OCI-LY7 (cell line): Measurements from ENCODE around the gene DLGAP1.
"Not testable (repeated sequence)": the region's sequence is repeated elsewhere in the genome, so short reads cannot be mapped to it uniquely, and the experiment has no call there.

Experiments used
- CTCF ChIP-seq: fragments of 200-600 bp; sonication (generic); conservative IDR thresholded peaks from 2 replicates; pipeline ENCODE4 v1.5.1; 2014; ENCODE audit warnings: mild to moderate bottlenecking, antibody characterized with exemption, low read length, moderate library complexity, mixed read lengths
- EZH2phosphoT487 ChIP-seq: fragments of 200-600 bp; sonication (generic); IDR thresholded peaks from 2 replicates; pipeline ENCODE4 v1.6.1; 2018; ENCODE audit warnings: low read depth, borderline replicate concordance, mild to moderate bottlenecking, mixed run types, antibody characterized with exemption, low read length, moderate library complexity, mixed read lengths

DNA sequence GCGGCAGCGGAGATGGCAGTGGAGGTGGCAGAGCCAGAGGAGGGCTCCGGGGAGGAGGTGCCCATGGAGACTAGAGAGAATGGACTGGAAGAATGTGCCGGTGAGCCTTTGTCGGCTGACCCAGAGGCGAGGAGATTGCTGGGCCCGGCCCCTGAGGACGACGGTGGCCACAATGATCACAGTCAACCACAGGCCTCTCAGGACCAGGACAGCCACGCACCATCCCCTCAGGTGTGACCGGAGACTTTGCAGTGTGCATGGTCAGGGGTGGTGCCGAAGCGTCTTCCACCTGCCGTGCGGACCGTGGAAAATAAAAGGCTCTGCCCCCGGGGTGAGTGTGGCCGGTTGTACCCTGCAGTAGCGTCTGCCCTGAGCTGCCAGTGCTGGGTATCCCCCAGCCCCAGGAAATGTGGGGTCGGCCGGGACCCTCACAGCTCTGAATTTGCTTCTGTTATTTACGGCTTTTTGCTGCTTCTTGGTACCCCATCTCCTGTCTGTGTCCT, 874.5 kb downstream of the DLGAP1 start:
- not testable (repeated sequence) for TF ChIP-seq CTCF, EZH2phosphoT487
